Sigmoid colon (tissue), 4 donors: Measurements from ENCODE around the gene MCMBP.

Experiments used
- CTCF ChIP-seq, 4 experiments: fragments of 450-650 bp in 3 of 4; fragments of 200-600 bp in 1 of 4; IDR thresholded peaks; one replicate each; pipeline ENCODE4 v1.5.1; 2016 to 2019; ENCODE audit warnings: antibody characterized with exemption in 4 of 4, mild to moderate bottlenecking in 3 of 4, moderate library complexity in 2 of 4
- EP300 ChIP-seq, 4 donors: sonication (generic); formaldehyde crosslinking; IDR thresholded peaks; one replicate each; pipeline ENCODE4 v1.6.1; 2017; ENCODE audit warnings: antibody characterized with exemption in 4 of 4
- POLR2A ChIP-seq, 2 donors: fragments of 450-650 bp; IDR thresholded peaks; one replicate each; pipeline ENCODE4 v1.6.1; 2016; ENCODE audit warnings: antibody characterized with exemption in 2 of 2, mild to moderate bottlenecking in 2 of 2, moderate library complexity in 2 of 2
- POLR2AphosphoS5 ChIP-seq, 4 donors: sonication (generic); formaldehyde crosslinking; IDR thresholded peaks; one replicate each; pipeline ENCODE4 v1.6.1; 2017; ENCODE audit warnings: antibody characterized with exemption in 4 of 4

GRCh38 chr10:119834188-119834587 lies 38.5 kb downstream of the MCMBP start:
- TF ChIP-seq POLR2A (IDR thresholded peaks at IDR 0.05): no peak
- no peak for TF ChIP-seq CTCF (IDR thresholded peaks at IDR 0.05)
- no peak for TF ChIP-seq POLR2AphosphoS5 (IDR thresholded peaks at IDR 0.05)
- no peak for TF ChIP-seq EP300 (IDR thresholded peaks at IDR 0.05)
